HEK293 (cell line): ENCODE measurements around the gene BTAF1.

Experiments
- EGR2 ChIP-seq: fragments of 450-650 bp; formaldehyde crosslinking; IDR thresholded peaks from 2 replicates; pipeline ENCODE4 v1.5.1; 2016; ENCODE audit warnings: low read depth, missing biosample characterization, missing genetic modification characterization
- HOXA7 ChIP-seq: sonication (generic); formaldehyde crosslinking; IDR thresholded peaks from 2 replicates; pipeline ENCODE4 v1.8.1; 2022; ENCODE audit warnings: missing genetic modification reagents, borderline replicate concordance
- HOXC10 ChIP-seq: sonication (generic); formaldehyde crosslinking; IDR thresholded peaks from 2 replicates; pipeline ENCODE4 v1.8.1; 2023; ENCODE audit warnings: mild to moderate bottlenecking, missing genetic modification reagents
- MEIS1 ChIP-seq: sonication (generic); formaldehyde crosslinking; IDR thresholded peaks from 2 replicates; pipeline ENCODE4 v1.8.1; 2022; ENCODE audit warnings: missing genetic modification reagents, mild to moderate bottlenecking, borderline replicate concordance
- MZF1 ChIP-seq: fragments of 450-650 bp; formaldehyde crosslinking; IDR thresholded peaks from 2 replicates; pipeline ENCODE4 v1.5.1; 2017; ENCODE audit warnings: missing biosample characterization, missing genetic modification characterization, borderline replicate concordance
- PBX3 ChIP-seq: sonication (generic); formaldehyde crosslinking; IDR thresholded peaks from 2 replicates; pipeline ENCODE4 v1.8.1; 2022; ENCODE audit warnings: mild to moderate bottlenecking, moderate library complexity, missing genetic modification reagents
- SP2 ChIP-seq: fragments of 450-650 bp; formaldehyde crosslinking; IDR thresholded peaks from 2 replicates; pipeline ENCODE4 v1.5.1; 2016; ENCODE audit warnings: missing biosample characterization, missing genetic modification characterization
- TSHZ1 ChIP-seq: fragments of 450-650 bp; formaldehyde crosslinking; IDR thresholded peaks from 2 replicates; pipeline ENCODE4 v1.5.1; 2016; ENCODE audit warnings: missing biosample characterization, missing genetic modification characterization, borderline replicate concordance
- ZBTB11 ChIP-seq: fragments of 450-650 bp; formaldehyde crosslinking; conservative IDR thresholded peaks from 2 replicates; pipeline ENCODE4 v1.5.1; 2016; ENCODE audit warnings: low read depth, missing biosample characterization, missing genetic modification characterization
- ZBTB8A ChIP-seq: fragments of 450-650 bp; formaldehyde crosslinking; IDR thresholded peaks from 2 replicates; pipeline ENCODE4 v1.5.1; 2016; ENCODE audit warnings: missing biosample characterization, missing genetic modification characterization
- ZFP69B ChIP-seq: fragments of 450-650 bp; formaldehyde crosslinking; IDR thresholded peaks from 2 replicates; pipeline ENCODE4 v1.5.1; 2016; ENCODE audit warnings: missing biosample characterization, missing genetic modification characterization
- ZNF169 ChIP-seq: fragments of 450-650 bp; formaldehyde crosslinking; IDR thresholded peaks from 2 replicates; pipeline ENCODE4 v1.5.1; 2016; ENCODE audit warnings: missing biosample characterization, missing genetic modification characterization
- ZNF211 ChIP-seq: fragments of 450-650 bp; formaldehyde crosslinking; IDR thresholded peaks from 2 replicates; pipeline ENCODE4 v1.5.1; 2016; ENCODE audit warnings: low read depth, missing biosample characterization, missing genetic modification characterization
- ZNF221 ChIP-seq: fragments of 450-650 bp; formaldehyde crosslinking; IDR thresholded peaks from 2 replicates; pipeline ENCODE4 v1.5.1; 2017; ENCODE audit warnings: missing biosample characterization, missing genetic modification characterization, borderline replicate concordance
- ZNF266 ChIP-seq: fragments of 450-650 bp; formaldehyde crosslinking; IDR thresholded peaks from 2 replicates; pipeline ENCODE4 v1.5.1; 2016; ENCODE audit warnings: missing biosample characterization, missing genetic modification characterization, low read depth
- ZNF335 ChIP-seq: fragments of 450-650 bp; formaldehyde crosslinking; conservative IDR thresholded peaks from 2 replicates; pipeline ENCODE4 v1.5.1; 2016; ENCODE audit warnings: missing biosample characterization, missing genetic modification characterization
- ZNF341 ChIP-seq: fragments of 450-650 bp; formaldehyde crosslinking; IDR thresholded peaks from 2 replicates; pipeline ENCODE4; 2016; ENCODE audit warnings: low read depth, missing biosample characterization, missing genetic modification characterization
- ZNF449 ChIP-seq: fragments of 450-650 bp; formaldehyde crosslinking; IDR thresholded peaks from 2 replicates; pipeline ENCODE4 v1.5.1; 2017; ENCODE audit warnings: missing biosample characterization, mild to moderate bottlenecking, missing genetic modification characterization, moderate library complexity
- ZNF521 ChIP-seq: fragments of 450-650 bp; formaldehyde crosslinking; IDR thresholded peaks from 2 replicates; pipeline ENCODE4 v1.5.1; 2017; ENCODE audit warnings: missing biosample characterization, mild to moderate bottlenecking, missing genetic modification characterization
- ZNF555 ChIP-seq: fragments of 450-650 bp; formaldehyde crosslinking; conservative IDR thresholded peaks from 2 replicates; pipeline ENCODE4 v1.5.1; 2017; ENCODE audit warnings: missing biosample characterization, mild to moderate bottlenecking, missing genetic modification characterization, inconsistent platforms
- ZNF600 ChIP-seq: fragments of 450-650 bp; formaldehyde crosslinking; IDR thresholded peaks from 2 replicates; pipeline ENCODE4 v1.5.1; 2016; ENCODE audit warnings: missing biosample characterization, missing genetic modification characterization
- ZNF621 ChIP-seq: fragments of 450-650 bp; formaldehyde crosslinking; IDR thresholded peaks from 2 replicates; pipeline ENCODE4 v1.5.1; 2017; ENCODE audit warnings: missing biosample characterization, missing genetic modification characterization
- ZNF776 ChIP-seq: fragments of 450-650 bp; formaldehyde crosslinking; IDR thresholded peaks from 2 replicates; pipeline ENCODE4 v1.5.0; 2017; ENCODE audit warnings: missing biosample characterization, missing genetic modification characterization, borderline replicate concordance
- ZNF791 ChIP-seq: fragments of 450-650 bp; formaldehyde crosslinking; IDR thresholded peaks from 2 replicates; pipeline ENCODE4 v1.5.1; 2016; ENCODE audit warnings: missing biosample characterization, missing genetic modification characterization
- TF ChIP-seq, protein P1 (sequence below): fragments of 450-650 bp; formaldehyde crosslinking; IDR thresholded peaks from 2 replicates; pipeline ENCODE4 v1.5.1; 2017; ENCODE audit warnings: missing biosample characterization, missing genetic modification characterization
- TF ChIP-seq, protein P2 (sequence below): fragments of 450-650 bp; formaldehyde crosslinking; IDR thresholded peaks from 2 replicates; pipeline ENCODE4 v1.5.1; 2017; ENCODE audit warnings: missing biosample characterization, missing genetic modification characterization

Gene BTAF1

DNA sequence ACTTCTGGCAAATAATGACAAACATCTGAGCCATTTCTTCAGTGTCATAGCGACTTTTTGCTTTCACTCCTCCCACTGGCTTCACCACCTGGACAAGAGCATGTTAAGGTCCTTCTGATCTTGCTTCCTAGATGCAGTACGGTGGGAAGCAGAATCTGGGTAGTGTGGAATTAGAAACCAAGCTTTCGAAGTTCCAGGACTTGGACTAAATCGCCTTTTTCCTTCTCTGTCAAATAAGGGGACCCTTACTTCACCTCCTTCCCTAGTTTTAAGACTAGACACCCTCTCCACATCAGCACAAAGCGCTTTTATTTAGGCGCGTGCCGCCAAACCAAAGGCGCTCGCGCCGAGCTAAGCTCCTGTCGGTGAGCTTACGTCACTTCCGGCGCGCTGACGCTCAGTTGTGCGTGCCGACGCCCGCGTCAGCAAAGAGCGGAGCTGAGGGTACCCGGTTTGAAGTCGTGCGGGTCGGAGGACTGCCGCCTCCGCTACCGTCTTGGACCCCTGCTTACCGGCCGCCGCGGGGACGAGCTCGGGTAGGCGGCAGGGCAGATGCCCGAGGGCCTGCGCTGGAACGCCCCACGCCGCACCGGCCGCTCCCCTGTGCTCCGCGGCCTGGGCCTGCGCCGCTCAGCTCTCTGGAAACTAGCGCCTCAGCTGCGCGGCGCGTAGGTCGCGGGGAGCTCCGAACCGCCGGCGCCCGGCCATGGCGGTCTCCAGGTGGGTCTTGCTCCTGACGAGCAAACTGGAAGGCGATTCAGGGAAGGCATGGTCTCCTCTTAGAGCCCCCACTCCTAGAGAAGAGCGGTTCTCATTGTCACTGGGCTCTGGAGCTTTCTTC lies at the start of gene BTAF1 (continued):
- peak; percentile 54 for TF ChIP-seq ZBTB11 (tag by site-specific recombination)
- TF ChIP-seq SP2 (tag by site-specific recombination), result peak; percentile 66
- peak; percentile 55; the same call in 1 of the 2 replicates for TF ChIP-seq ZBTB8A (tag by site-specific recombination)
- TF ChIP-seq ZNF335 (tag by site-specific recombination), result peak; percentile 91
- TF ChIP-seq ZNF341 (tag by site-specific recombination), result no peak
- TF ChIP-seq HOXA7 (CRISPR knock-in tag), result no peak
- no peak for TF ChIP-seq ZNF776
- TF ChIP-seq EGR2, result peak; percentile 54; the same call in 1 of the 2 replicates
- no peak for TF ChIP-seq ZNF221
- TF ChIP-seq ZNF521, result no peak
- TF ChIP-seq ZNF266, result no peak
- TF ChIP-seq HOXC10, result peak; percentile 80; the same call in 1 of the 2 replicates
- TF ChIP-seq ZNF600 (tag by site-specific recombination), result peak; percentile 56; the same call in 1 of the 2 replicates
- TF ChIP-seq, protein P1, sequence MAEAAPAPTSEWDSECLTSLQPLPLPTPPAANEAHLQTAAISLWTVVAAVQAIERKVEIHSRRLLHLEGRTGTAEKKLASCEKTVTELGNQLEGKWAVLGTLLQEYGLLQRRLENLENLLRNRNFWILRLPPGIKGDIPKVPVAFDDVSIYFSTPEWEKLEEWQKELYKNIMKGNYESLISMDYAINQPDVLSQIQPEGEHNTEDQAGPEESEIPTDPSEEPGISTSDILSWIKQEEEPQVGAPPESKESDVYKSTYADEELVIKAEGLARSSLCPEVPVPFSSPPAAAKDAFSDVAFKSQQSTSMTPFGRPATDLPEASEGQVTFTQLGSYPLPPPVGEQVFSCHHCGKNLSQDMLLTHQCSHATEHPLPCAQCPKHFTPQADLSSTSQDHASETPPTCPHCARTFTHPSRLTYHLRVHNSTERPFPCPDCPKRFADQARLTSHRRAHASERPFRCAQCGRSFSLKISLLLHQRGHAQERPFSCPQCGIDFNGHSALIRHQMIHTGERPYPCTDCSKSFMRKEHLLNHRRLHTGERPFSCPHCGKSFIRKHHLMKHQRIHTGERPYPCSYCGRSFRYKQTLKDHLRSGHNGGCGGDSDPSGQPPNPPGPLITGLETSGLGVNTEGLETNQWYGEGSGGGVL (tag by site-specific recombination), result no peak
- peak; percentile 40; the same call in 1 of the 2 replicates for TF ChIP-seq PBX3
- TF ChIP-seq TSHZ1 (tag by site-specific recombination), result no peak
- TF ChIP-seq ZNF211, result no peak
- TF ChIP-seq ZNF791 (tag by site-specific recombination), result no peak
- TF ChIP-seq ZNF555 (tag by site-specific recombination), result no peak
- no peak for TF ChIP-seq ZNF169 (tag by site-specific recombination)
- TF ChIP-seq ZFP69B (tag by site-specific recombination), result no peak
- no peak for TF ChIP-seq MZF1
- no peak for TF ChIP-seq ZNF621 (tag by site-specific recombination)
- TF ChIP-seq MEIS1 (CRISPR knock-in tag), result no peak
- 0 out of 2 replicates have a peak, but pooled peaks have one; percentile 14 for TF ChIP-seq ZNF449 (tag by site-specific recombination)
- TF ChIP-seq, protein P2, sequence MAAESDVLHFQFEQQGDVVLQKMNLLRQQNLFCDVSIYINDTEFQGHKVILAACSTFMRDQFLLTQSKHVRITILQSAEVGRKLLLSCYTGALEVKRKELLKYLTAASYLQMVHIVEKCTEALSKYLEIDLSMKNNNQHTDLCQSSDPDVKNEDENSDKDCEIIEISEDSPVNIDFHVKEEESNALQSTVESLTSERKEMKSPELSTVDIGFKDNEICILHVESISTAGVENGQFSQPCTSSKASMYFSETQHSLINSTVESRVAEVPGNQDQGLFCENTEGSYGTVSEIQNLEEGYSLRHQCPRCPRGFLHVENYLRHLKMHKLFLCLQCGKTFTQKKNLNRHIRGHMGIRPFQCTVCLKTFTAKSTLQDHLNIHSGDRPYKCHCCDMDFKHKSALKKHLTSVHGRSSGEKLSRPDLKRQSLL (tag by site-specific recombination), result 0 out of 2 replicates have a peak, but pooled peaks have one; percentile 17
